ENCODE results near the gene MGAT4D.
"Not testable (repeated sequence)": the region's sequence is repeated elsewhere in the genome, so short reads cannot be mapped to it uniquely, and the experiment has no call there.

The MGAT4D gene

DNA sequence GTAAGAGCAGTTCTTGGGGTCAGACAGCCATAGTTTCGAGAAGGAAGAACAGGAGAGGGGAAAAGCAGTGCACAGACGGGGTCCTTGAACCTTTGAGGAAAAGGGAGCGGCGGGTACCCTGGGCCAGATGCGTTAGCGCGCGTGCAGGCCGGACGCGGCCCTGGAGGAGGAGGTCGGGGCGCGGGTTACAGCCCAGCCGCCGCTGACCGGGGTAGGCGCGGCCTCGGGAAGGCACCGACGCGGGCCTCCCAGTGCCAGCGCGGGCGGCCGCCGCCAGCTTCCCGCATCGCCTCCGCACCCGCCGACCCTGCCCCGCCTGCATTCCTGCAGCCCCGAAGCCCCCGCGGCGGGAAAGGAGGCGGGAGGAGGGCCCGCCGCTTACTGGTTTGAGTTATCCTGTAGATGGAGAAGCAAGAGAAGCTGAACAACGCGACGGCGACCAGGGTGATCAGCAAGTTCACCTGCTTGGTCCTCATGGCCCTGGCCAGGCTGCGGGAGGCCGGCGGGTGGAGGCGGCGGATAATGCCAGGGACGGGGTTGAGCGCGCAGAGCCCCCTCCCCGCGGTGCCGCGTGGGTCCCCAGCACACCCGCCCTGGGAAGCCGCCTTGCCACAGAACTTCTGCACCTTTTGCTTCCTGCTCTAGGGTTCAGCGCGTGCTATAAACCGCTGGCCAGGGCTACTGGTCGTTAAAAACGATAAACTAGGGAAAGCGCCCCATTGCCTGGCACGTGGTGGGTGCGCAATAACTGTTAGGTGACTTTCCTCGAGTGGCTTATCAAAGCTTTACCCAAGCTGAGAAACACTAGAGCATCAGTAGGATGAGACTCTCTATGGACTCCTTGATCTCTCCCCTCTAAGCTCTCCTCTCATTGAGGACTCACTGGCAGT is at the start of gene MGAT4D:
Gene MGAT4D, minus strand, starts transcription at position 547 of the 890 bp plus-strand sequence. Its CDS starts 71 bp downstream, at position 476.
- FAIRE-seq (no peak), DNase-seq (ENCODE audit: extremely low spot score, insufficient read length, low read depth) (no peak)

DNA sequence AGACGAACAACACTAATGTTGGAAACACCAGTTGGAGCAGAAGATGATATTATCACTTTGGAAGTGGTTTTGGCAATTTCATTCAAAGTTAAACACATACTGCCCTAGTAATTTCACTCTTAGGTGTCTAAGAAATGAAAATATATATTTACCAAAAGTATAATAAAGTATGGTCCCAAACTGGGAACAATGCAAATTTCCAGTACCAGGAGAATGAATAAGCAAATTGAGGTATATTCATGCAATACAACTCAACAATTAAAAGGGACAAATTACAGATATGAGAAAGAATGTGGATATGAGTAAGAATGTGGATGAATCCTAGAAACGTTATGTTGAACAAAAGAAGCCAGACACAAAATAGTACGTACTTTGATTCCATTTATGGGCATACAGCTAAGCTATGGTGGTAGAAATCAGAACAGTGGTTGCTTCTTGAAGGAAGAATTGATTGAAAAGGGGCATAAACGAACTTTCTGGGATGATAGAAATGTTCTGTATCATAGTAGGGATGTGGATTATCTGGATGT is 35.9 kb upstream of the MGAT4D start:
- DNase-seq (ENCODE audit: extremely low spot score, insufficient read length, low read depth) = no peak
- FAIRE-seq = no peak

DNA sequence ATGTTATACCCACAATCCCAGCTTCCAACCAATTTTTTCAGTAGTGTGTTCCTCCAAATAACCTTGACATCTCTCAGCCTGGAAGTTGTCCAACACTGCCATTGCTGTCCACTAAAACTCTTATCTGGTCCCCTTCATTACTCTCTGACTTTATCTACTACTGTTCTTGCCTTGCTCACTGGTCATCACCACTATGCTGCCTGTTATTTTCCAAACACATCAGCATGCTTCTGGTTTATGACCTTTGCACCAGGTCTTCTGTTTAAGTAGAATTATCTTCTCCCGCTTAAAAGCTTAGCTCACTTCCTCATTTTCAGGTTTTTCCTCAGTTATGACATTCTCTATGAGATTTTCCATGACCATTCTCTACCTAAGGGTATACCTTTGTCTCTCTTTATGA is 31.3 kb upstream of the MGAT4D start:
- FAIRE-seq = no peak
- DNase-seq (ENCODE audit: extremely low spot score, insufficient read length, low read depth) = no peak

DNA sequence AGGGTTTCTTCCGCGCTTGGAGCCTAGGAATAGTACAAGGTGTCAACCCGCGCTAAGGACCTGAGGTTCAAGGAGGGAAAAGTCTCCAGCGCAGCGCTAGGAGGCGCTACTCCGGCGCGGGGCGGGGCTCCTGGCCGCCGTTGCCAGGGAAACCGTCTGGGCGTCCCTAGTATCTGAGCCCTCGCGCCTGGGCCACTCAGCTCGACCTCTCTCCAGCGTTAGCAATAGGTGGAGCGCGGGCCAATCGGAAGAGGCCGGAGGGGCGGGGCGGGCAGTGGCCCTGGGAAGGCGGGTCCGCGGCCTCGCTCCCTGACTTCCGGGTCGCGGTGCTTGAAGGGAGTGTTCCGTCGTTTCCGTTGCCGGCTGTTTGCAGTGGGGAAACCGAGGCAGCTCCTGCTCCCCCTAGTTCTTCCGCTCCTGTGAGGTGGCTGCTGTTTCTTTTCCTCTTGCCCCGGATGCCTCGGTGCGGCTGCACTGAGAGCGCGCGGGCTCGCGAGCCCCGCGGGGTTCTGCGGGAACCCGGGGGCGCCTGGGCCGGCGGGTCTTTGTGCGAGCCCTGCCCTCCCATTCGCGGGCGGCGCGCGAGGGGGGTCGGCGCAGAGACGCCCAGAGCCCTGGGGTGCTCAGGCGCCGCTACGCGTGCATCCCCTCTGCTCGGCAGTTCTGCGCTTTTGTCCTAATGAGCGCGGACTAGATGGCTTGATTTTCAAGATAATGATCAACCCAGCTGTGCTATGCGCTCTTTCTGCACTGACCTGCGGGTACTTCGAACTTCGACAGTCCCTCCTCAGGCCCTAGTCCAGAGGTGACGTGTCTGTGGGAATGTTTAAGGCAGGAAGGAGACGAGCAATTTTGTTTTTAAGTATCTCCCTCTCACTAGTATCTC is 26.0 kb upstream of the MGAT4D start, which contains the start of gene ELMOD2:
Gene ELMOD2, plus strand, starts transcription at position 312 of the 886 bp plus-strand sequence. CDS start 1,261 bp downstream, outside the sequence.
- peak; percentile 95 for DNase-seq (ENCODE audit: extremely low spot score, insufficient read length, low read depth)
- FAIRE-seq = peak; percentile 99

DNA sequence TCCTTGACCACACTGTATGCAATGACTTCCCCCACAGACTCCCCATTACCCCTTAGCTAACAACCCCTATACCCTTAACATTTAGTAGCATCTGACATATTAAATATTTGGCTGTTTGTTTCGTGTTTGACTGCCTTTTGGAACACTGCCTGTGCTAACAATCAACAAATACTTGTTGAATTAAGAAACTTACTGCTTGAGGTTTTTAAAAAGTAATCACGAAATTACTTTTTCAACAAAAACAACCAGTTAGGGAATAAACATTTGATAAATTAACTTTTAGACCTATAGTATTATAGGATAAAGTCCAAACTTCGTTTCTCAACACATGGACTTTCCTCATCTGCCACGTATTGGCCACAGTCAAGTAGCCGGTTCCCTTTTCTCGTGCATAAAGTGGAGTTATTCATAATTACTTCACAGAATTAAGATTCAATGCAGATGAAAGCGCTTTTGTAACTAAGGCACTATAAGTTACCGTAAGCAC is 25.3 kb upstream of the MGAT4D start:
- peak; percentile 54 for FAIRE-seq
- DNase-seq (ENCODE audit: extremely low spot score, insufficient read length, low read depth) = no peak

DNA sequence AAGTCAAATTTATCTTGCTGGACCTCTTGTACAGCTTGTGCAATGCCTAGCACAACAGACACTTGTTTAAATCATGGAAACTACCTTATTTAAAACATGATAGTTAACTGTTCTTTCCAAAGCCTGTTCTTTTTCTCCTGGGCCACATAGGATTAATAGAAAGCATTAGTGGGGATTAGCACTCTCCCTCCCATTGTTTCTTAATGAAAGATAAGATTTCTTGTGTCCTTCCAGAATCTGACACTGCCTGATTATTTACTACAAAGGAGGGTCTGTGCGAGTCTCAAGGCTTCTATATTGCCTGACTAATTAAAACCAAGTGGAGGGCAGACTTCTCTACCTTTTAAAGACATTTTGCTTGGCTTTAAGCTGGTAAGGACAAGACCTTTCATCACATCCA is 17.3 kb upstream of the MGAT4D start:
- FAIRE-seq (no peak), DNase-seq (ENCODE audit: extremely low spot score, insufficient read length, low read depth) (no peak)

DNA sequence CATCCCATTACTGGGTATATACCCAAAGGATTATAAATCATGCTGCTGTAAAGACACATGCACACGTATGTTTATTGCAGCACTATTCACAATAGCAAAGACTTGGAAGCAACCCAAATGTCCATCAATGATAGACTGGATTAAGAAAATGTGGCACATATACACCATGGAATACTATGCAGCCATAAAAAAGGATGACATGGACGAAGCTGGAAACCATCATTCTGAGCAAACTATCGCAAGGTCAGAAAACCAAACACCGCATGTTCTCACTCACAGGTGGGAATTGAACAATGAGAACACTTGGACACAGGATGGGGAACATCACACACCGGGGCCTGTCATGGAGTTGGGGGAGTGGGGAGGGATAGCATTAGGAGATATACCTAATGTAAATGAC is 15.7 kb upstream of the MGAT4D start:
- not testable (repeated sequence) for DNase-seq (ENCODE audit: extremely low spot score, insufficient read length, low read depth); FAIRE-seq

DNA sequence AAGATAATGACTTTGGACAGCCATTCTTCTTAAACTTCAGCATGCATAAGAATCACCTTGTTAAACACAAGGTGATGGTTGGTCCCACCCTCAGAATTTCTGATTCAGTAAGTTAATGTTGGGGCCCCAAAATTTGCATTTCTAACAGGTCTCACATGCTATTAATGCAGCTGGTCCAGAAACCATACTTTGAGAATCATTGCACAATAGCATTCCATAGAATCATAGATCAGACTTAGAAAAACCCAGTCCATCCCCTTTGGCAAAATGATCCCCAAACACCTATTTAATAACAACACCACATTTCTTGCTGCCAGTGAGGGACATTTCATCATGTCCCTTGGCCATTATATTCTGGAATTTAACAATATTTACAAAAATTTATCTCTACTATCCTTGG is 6.2 kb upstream of the MGAT4D start:
- FAIRE-seq (no peak), DNase-seq (ENCODE audit: extremely low spot score, insufficient read length, low read depth) (no peak)

DNA sequence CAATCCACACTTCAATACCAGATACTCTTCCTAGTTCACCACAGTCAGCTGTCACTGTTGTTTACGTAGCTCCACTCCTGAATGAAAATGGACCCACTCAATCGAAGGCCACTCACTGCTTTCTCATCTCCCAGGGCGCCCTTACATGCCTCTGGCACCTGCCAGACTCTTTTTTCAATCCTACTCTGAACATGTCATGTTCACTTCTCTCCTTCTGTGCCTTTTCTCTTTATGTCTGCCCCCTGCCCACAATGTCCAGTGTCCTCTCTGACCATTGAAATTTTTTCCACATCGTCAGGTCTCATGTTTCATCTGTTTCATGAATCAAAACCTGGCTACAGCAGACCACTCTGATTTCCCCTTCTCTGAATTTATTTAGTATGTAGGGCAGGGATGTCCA is 1.3 kb upstream of the MGAT4D start:
- FAIRE-seq (no peak), DNase-seq (ENCODE audit: extremely low spot score, insufficient read length, low read depth) (no peak)

DNA sequence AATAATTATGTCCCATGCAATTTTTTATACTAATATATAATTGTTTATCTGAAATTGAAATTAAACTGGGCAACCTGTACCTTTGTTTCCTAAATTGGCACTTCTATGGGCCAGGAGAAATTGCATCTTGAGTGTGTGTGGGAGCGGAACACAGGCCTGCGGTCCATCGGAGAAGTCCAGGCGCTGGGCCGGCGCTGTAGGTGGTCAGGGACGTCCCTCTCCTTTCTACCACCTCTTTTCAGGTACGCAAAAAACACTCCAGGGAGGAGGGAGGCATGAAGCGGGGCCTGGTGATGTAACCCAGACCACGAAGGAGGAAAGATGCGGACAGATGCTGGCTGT is 717 bp downstream of the MGAT4D start:
- FAIRE-seq (no peak), DNase-seq (ENCODE audit: extremely low spot score, insufficient read length, low read depth) (no peak)

DNA sequence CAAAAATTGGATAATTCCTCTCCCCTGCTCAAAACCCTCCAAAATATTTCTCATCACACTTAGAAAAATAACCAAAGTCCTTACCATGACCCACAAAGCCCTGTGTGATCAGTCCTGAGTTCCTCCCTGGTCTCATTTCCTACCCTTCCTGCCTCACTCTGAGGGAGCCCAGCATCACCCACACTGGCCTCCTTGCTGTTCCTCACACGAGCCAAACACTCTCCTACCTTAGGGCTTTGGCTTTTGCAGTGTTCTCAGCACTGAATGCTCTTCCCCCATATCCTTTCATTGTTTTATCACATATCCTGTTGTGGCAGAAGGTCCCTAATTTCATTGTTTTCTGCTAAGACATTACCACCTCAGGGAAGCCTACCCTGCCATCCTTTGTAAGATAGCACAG is 12.2 kb downstream of the MGAT4D start:
- no peak for DNase-seq (ENCODE audit: extremely low spot score, insufficient read length, low read depth)
- no peak for FAIRE-seq

DNA sequence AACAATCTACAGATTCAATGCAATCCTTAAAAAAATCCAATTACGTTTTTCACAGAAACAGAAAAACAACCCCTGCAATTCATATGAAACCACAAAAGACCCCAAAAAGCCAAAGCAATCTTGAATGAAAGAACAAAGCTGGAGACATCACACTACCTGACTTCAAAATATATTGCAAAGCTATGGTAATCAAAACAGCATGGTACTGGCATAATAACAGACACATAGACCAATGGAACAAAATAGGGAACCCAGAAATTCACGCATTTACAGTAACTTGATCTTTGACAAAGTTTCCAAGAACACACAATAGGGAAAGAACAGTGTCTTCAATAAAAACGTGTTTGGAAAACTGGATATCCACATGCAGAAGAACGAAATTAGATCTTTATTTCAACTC is 14.6 kb downstream of the MGAT4D start:
- FAIRE-seq (no peak), DNase-seq (ENCODE audit: extremely low spot score, insufficient read length, low read depth) (no peak)

DNA sequence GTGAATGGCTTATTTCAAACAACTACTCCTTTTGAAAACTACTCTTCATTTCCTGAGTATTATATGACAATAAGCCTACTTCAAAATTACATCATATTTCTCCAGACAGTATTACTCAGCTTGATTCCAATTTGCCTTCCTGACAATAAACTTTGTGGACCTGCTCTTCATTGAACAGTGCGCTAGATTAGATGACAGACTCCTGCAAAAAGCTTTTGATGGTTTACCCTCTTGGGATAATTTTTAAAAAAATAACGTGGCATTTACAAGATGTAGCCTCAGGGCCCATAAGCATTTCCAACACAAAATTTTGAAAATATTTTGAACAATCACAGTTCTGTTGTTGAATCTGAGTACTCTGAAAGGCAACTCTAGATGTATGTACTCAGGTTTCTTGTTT is 25.9 kb downstream of the MGAT4D start:
- DNase-seq (ENCODE audit: extremely low spot score, insufficient read length, low read depth) (no peak), FAIRE-seq (no peak)

DNA sequence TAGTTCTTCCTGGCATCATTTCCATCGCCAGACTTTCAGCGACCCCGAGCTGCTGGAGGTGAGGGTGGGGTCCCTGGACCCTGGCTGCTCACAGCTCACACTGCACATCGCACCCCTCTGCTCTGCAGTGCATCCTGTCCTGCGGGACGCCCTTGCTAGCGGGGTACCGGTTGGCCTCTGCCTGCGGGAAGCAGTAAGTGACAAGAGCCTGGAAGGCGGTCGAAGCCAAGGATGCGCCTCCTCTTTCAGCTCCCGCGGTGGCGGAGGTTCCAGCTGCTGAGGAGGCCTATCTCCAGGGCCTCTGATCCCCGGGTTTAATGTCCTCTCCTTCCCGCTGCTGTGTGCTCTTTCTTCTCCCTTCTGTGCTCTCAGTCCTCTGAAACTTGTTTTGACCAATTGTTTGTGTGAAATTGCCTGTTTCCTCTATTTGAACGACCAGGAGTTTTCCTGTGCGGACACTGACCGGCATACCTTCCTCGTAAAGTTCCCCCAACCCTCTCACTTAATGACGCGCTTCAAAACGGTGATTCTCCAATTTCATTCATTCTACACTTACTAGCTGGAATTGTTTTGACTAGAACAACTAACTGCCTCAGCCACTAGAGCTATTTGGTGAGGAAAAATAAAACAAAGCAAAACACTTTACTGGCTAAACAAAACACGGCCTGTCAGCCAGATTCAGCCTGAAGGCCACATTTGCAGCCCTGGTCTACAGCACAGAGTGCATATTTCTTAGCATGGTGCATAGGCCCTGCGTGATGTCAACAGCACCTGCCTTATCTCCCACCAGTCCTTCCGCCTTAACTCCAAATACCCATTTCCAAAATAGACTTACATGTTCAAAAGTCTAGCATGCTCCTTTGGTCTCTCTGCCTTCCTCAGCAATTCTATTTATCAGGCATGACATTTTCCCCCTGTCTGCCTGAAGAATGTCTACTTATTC is 28.0 kb downstream of the MGAT4D start:
- FAIRE-seq (no peak), DNase-seq (ENCODE audit: extremely low spot score, insufficient read length, low read depth) (no peak)

DNA sequence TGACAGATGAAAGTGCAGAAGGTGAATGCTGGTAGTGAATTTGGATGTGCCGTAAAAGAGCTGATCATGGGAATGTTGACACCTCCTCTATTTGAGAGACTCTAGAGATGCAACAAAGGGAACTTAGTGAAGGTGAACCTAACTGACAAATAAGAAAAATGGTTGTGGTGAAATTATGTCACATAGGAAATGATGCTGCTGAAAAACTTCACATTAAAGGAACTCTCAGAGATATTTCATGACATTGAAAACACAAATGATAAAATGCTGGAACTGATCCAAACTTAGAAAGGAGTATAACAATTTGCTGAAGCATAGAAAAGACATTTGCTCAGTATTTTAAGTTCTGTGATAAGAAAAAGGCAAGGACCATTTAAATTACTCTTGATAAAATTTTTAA is 31.9 kb downstream of the MGAT4D start:
- DNase-seq (ENCODE audit: extremely low spot score, insufficient read length, low read depth) (no peak), FAIRE-seq (no peak)

DNA sequence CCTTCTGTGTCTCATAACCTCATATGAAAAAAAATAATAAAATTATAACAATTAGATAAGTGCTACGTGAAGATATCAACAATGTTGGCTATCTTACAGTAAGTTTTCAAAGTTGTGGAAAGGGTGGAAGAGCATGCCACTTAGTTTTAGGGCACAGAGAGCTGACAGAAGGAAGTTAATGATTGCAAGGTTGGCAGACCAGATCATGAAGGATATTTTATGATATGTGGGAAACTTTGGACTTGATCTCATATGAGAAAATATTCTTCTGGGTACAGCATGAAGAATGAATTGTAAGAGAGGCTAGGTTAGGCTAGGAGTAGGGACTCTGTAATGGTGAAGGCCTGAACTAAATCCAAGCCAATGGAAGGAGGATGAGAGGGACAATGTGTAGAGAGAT is 34.5 kb downstream of the MGAT4D start:
- FAIRE-seq (no peak), DNase-seq (ENCODE audit: extremely low spot score, insufficient read length, low read depth) (no peak)

DNA sequence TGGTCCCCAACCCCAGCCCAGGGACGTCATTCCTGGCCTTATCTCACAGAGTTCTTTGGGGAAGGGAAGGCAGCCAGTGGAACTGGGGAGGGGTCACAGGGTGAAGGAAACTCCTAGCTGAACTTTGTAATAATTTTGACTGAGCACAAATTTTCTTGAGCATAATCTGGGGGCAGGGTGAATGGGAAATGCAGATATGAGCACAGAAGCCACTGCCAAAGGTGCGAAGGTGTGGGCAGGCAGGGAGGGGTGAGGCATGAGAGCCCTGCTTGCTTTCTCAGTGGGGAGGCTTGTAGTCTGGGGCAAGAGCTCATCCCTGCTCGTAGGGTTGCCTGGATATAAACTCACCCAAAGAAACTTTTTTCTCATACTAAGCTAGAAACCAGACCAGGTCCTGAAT is 34.9 kb downstream of the MGAT4D start:
- FAIRE-seq (no peak), DNase-seq (ENCODE audit: extremely low spot score, insufficient read length, low read depth) (no peak)

DNA sequence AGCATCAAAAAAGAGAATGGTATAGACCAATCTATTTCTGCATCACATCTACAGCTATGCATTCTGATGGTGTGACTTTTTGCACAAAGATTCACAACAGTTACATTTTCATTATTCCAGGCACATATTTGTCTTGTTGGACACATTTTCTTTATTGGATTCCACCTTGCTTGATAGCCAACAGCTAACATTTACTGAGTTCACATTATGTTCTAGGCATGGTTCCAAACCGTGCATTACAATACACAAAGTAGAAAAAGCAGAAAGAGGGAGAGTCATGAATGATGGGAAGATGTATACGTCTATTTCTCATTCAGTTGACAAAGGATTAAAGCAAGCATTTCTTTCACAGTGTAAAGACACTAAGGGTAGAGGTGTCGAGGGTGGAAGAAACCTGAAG is 47.7 kb downstream of the MGAT4D start:
- DNase-seq (ENCODE audit: extremely low spot score, insufficient read length, low read depth) = no peak
- FAIRE-seq = no peak

DNA sequence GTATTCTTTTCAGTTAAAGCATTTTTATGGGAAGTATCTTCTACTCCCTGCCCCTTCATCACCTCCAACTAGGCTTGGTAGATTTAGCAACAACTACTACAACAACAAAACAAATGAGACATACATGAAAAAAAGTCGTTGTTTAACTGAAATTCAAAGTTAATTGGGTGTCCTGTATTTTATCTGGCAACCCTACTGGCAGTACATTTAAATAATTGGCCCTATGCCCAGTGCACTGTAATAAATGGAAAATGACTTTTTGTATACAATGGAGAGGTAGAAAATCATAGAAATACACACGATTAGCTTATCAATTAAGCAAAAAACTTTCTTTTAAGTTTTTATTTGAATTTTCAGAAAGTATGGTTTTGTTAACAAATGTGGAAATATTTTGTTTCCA is 49.3 kb downstream of the MGAT4D start:
- DNase-seq (ENCODE audit: extremely low spot score, insufficient read length, low read depth) (no peak), FAIRE-seq (no peak)

DNA sequence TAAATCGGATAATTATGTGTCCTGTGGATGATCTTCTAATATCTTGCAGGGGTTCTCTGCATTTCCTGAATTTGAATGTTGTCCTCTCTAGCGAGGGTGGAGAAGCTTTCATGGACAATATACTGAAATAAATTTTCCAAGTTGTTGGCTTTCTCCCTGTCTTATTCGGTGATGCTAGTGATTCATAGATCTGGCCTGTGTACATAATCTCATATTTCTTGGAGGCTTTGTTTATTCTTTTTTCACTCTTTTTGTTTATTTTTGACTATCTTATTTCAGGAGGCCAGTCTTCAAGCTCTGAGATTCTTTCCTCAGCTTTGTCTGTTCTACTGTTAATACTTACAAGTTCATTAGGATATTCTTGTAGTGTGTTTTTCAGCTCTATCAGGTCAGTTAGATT is 49.9 kb downstream of the MGAT4D start:
- FAIRE-seq (no peak), DNase-seq (ENCODE audit: extremely low spot score, insufficient read length, low read depth) (no peak)

All from GM18507 (cell line).